DOHH2 (cell line): ENCODE results near the gene DUS2.

Source experiments
- CTCF ChIP-seq: fragments of 200-600 bp; sonication (generic); IDR thresholded peaks from one replicate; pipeline ENCODE4 v1.5.1; 2014; ENCODE audit warnings: antibody characterized with exemption, mild to moderate bottlenecking, low read depth, low read length; ENCODE audit not compliant: poor library complexity, severe bottlenecking
- EZH2phosphoT487 ChIP-seq: fragments of 200-600 bp; sonication (generic); IDR thresholded peaks from 2 replicates; pipeline ENCODE4 v1.6.1; 2017; ENCODE audit warnings: borderline replicate concordance, mild to moderate bottlenecking, antibody characterized with exemption, low read length, moderate library complexity, mixed read lengths

- no peak for TF ChIP-seq CTCF
- TF ChIP-seq EZH2phosphoT487: no peak
Observed at GRCh38 chr16:68078701-68079375, 55.8 kb downstream of the DUS2 start.
